Activated CD4-positive, alpha-beta T cell treated with anti-CD3 and anti-CD28 coated beads for 36 hours (primary cell): ENCODE measurements around the gene NAXD. TPM values are rescaled to one million over a fixed set of nuclear protein-coding genes. Genes with fewer than 3 reads are reported as not detected.
A peak's percentile ranks its signal among the peaks of the same experiment; 100 is the strongest.

Experiments
- ATAC-seq: fragments of 200-7000 bp; cut with Tn5 transposase; one replicate; pipeline ENCODE4 v1.10.0; 2021; ENCODE audit warnings: mild to moderate bottlenecking, moderate library complexity
- CTCF ChIA-PET: fragments of 350-600 bp; sonication (Branson Sonifier 250); formaldehyde crosslinking; loops from one replicate; lab custom pipeline; 2021; ENCODE audit warnings: antibody characterized with exemption; lab: Charles Lee
- POLR2A ChIA-PET: fragments of 350-600 bp; sonication (Branson Sonifier 250); formaldehyde crosslinking; loops from one replicate; lab custom pipeline; 2021; ENCODE audit warnings: antibody characterized with exemption, inconsistent platforms; lab: Charles Lee
- DNase-seq: peaks from one replicate; pipeline ENCODE4 v3.0.0-alpha.2; 2020
- H3K27ac Mint-ChIP-seq: one replicate; pipeline ENCODE4 v1.8.0; 2021; ENCODE audit warnings: mixed read lengths
- H3K27me3 Mint-ChIP-seq: one replicate; pipeline ENCODE4 v1.8.0; 2021; ENCODE audit warnings: mixed read lengths
- H3K36me3 Mint-ChIP-seq: one replicate; pipeline ENCODE4 v1.8.0; 2021; ENCODE audit warnings: low read depth, mixed read lengths
- H3K4me1 Mint-ChIP-seq: one replicate; pipeline ENCODE4 v1.8.0; 2021; ENCODE audit warnings: mixed read lengths
- H3K4me3 Mint-ChIP-seq: one replicate; pipeline ENCODE4 v1.8.0; 2021; ENCODE audit warnings: mild to moderate bottlenecking, moderate library complexity, mixed read lengths
- H3K9me3 Mint-ChIP-seq: one replicate; pipeline ENCODE4 v1.8.0; 2021; ENCODE audit warnings: low read depth, mixed read lengths
- intact Hi-C, 2 experiments: fragments of 100-400 bp; cut with DNase I in 1 of 2; cut with micrococcal nuclease in 1 of 2; formaldehyde crosslinking; loops; one replicate each; pipeline versions ENCODE4 v1.14.2 to v1.15.1; 2022 to 2024; cut with DNase I, micrococcal nuclease
- total RNA-seq, 2 experiments: library from RNA; stranded (reverse); gene quantifications; one replicate each; pipeline ENCODE4 v1.2.3, GENCODE V29; 2021

Gene NAXD
- total RNA-seq, 2 experiments from 2014 or later = 19.6 to 23.3 TPM

DNA sequence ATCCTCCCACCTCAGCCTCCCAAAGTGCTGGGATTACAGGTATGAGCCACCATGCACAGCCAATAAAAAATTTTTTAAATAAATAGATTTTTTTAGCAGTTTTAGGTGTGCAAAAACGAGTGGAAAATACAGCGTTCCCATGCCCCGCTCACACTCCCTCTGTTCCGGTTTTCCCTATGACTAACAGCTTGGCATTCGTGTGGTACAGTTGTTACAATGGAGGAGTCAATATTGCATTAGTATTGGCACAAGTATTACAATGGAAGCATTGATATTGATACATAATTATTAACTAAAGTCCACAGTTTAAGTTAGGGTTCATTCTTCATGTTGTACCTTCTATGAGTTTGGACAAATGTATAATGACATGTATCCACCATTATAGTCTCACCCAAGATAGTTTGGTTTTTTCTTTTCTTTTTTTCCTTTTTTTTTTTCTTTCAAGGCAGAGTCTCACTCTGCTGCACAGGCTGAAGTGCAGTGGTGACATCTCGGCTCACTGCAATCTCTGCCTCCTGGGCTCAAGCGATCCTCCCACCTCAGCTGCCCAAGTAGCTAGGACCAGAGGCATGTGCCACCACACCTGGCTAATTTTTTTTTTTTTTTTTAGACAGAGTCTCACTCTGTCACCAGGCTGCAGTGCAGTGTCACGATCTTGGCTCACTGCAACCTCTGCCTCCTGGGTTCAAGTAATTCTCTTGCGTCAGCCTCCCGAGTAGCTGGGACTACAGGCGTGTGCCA lies 38.4 kb upstream of the NAXD start:
- H3K27ac Mint-ChIP-seq = no peak overlapping the region
- H3K36me3 Mint-ChIP-seq = no peaks in the 10 kb centered on the region
- ATAC-seq (no peak), DNase-seq (no peak)
- intact Hi-C loops = no loop called here
- ChIA-PET POLR2A (no interaction called here), CTCF (no interaction called here)
- no peak overlapping the region for H3K4me3 Mint-ChIP-seq
- no peaks in the 10 kb centered on the region for H3K9me3 Mint-ChIP-seq
- H3K4me1 Mint-ChIP-seq = peaks cover 12% of the 10 kb centered on the region
- peaks cover 38% of the 10 kb centered on the region for H3K27me3 Mint-ChIP-seq

DNA sequence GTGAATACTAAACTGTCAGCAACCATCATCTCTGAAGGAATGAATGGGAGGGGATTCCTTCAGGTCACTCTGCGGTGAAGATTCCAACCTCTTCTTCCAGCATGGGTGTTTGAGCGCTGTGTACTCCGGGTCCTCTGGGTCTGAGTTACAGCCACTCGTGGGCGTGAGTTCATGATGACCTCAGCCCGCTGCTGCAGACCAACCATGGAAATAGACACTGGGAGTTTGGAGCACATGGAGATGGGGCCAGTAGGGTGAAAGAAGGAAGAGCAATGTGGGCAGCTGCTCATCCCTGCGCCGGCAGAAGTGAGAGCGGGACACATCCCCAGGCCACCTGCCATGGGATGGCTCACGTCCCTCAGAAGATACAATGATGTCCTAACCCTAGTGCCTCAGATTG lies 37.0 kb upstream of the NAXD start:
- no peak overlapping the region for H3K27ac Mint-ChIP-seq
- H3K9me3 Mint-ChIP-seq = no peaks in the 10 kb centered on the region
- ChIA-PET POLR2A (no interaction called here), CTCF (interaction anchor here (1.4 kb wide), 1 partner anchor 123 kb away, joined by 3 read pairs; no protein-coding TSS in a partner anchor)
- no peaks in the 10 kb centered on the region for H3K36me3 Mint-ChIP-seq
- no peak for DNase-seq
- no peak for ATAC-seq
- intact Hi-C loops = no loop called here
- no peak overlapping the region for H3K4me3 Mint-ChIP-seq
- H3K4me1 Mint-ChIP-seq = peaks cover 12% of the 10 kb centered on the region
- peaks cover 36% of the 10 kb centered on the region for H3K27me3 Mint-ChIP-seq

DNA sequence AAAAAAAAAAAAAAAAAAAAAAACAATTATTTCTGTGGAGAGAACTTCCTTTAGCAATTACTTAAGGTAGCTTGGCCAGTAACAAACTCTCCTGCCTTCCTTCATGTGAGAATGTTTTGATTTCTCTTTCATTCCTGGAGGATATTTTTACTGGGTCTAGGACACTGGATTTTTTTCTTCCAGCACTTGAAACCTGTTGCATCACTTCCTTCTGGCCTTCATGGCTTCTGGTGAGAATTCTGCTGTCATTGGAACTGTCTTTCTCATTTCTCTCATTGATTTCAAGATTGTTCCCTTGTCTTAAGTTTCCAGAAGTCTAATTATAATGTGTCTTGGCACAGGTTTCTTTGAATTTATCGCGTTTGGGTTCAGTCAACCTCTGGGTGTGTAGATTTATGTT lies 34.5 kb upstream of the NAXD start:
- peaks cover 19% of the 10 kb centered on the region for H3K27me3 Mint-ChIP-seq

DNA sequence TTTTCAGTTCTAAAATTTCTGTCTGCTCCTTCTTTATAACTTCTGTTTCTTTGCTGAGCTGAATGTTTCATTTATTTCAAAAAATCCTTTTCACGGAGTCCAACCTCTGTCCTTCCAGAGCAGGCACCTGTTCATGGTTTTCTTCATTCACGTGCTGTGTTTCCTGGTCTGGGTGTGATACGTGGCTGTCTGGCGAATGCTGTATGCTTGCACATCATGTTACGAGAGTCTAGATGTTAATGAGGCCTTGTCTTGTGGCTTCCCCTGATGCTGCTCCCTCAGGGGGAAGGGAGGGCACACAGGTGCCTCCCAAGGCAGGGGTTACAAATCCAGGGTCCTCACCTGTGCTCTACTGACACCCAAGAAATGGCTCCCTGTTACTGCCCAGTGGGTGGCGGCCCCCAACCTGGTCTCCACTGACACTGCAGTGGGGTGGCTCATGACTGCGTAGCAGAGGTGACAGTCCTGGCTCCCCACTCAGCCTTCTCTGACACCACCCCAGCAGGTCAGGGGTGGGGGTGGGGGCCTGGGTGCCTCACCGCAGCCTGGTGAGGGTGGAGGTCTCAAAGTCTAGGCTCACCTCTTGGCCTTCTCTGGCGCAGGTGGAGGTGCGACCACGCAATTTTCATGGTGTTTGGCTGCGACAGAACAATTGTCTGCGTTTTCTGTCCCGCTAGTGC lies 33.7 kb upstream of the NAXD start:
- intact Hi-C loops = no loop called here
- ChIA-PET POLR2A (no interaction called here), CTCF (interaction anchor here (1.2 kb wide), 1 partner anchor 126 kb away, joined by 3 read pairs; no protein-coding TSS in a partner anchor)
- no peak for DNase-seq
- Mint-ChIP-seq H3K4me1 (no peaks in the 10 kb centered on the region), H3K27ac (no peak overlapping the region), H3K9me3 (no peaks in the 10 kb centered on the region), H3K4me3 (no peak overlapping the region), H3K27me3 (peaks cover 14% of the 10 kb centered on the region), H3K36me3 (no peaks in the 10 kb centered on the region)
- ATAC-seq = no peak

More for the DNA sequence above, 34.5 kb upstream of the NAXD start:
- peaks cover 5% of the 10 kb centered on the region for H3K4me1 Mint-ChIP-seq
- DNase-seq (no peak), ATAC-seq (no peak)
- no peaks in the 10 kb centered on the region for H3K9me3 Mint-ChIP-seq
- intact Hi-C loops = no loop called here
- H3K4me3 Mint-ChIP-seq = no peak overlapping the region
- ChIA-PET POLR2A (no interaction called here), CTCF (no interaction called here)
- no peaks in the 10 kb centered on the region for H3K36me3 Mint-ChIP-seq
- no peak overlapping the region for H3K27ac Mint-ChIP-seq

DNA sequence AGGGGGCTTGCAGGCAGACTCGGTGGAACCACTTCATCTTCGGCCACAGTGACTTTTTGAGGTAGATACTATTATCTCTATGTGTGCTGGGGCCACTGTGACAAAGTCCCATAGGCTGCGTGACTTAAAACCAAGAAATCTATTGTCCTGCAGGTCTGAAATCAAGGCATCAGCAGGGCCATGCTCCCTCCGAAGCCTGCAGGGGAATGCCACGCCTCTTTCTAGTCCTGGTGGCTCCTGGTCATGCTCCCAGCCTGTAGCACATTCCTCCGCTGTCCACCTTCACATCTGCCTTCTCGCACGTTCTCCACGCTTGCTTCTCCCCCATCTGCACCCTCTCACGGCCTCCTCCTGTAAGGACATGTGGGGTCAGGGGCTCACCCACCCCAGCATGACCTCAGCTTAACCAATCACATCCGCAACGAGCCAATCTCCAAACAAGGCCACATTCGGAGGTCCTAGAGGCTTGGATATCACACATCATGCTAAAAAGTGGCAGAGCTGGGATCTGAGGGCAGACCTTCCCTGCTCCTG lies 32.9 kb upstream of the NAXD start:
- Mint-ChIP-seq H3K27ac (no peak overlapping the region), H3K4me3 (no peak overlapping the region), H3K4me1 (no peaks in the 10 kb centered on the region), H3K9me3 (no peaks in the 10 kb centered on the region), H3K27me3 (peaks cover 11% of the 10 kb centered on the region), H3K36me3 (no peaks in the 10 kb centered on the region)
- CTCF ChIA-PET = interaction anchor here (1.2 kb wide), 1 partner anchor 127 kb away, joined by 3 read pairs; no protein-coding TSS in a partner anchor
- ATAC-seq (no peak), DNase-seq (no peak)
- intact Hi-C loops = no loop called here
- POLR2A ChIA-PET = no interaction called here

DNA sequence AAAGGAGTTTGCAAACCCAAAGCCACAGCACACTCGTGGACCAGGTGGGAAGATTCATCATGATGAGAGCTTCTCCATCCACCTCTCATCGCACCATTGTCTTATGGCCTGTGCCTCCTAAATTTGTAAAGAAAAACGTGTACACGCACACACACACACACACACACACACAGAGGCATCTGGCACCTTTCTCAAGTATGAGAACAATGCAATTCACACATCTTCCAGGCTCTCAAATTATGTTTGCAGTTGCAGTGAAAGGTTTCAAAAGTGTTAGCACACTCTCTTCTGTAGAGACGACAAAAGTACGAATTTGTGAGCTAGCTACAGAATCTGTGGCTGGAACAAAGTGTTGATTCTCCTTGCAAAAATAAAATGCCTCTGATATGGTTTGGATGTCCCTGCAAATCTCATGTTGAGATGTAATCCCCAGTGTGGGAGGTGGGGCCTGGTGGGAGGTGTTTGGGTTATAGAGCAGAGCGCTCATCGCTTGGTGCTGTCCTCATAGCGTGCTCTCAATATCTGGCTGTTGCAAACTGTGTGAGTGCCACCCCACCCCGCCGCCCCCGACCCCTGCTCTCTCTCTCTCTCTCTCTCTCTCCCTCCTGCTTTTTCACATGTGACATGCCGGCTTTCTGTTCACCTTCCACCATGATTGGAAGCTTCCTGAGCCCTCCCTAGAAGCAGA lies 32.0 kb upstream of the NAXD start:
- POLR2A ChIA-PET = no interaction called here
- H3K27ac Mint-ChIP-seq = no peak overlapping the region
- intact Hi-C loops = no loop called here
- no peaks in the 10 kb centered on the region for H3K4me1 Mint-ChIP-seq
- CTCF ChIA-PET = interaction anchor here (1.2 kb wide), 1 partner anchor 128 kb away, joined by 3 read pairs; no protein-coding TSS in a partner anchor
- no peak for DNase-seq
- no peak for ATAC-seq
- no peaks in the 10 kb centered on the region for H3K36me3 Mint-ChIP-seq
- no peak overlapping the region for H3K4me3 Mint-ChIP-seq
- no peaks in the 10 kb centered on the region for H3K9me3 Mint-ChIP-seq
- peaks cover 9% of the 10 kb centered on the region for H3K27me3 Mint-ChIP-seq

DNA sequence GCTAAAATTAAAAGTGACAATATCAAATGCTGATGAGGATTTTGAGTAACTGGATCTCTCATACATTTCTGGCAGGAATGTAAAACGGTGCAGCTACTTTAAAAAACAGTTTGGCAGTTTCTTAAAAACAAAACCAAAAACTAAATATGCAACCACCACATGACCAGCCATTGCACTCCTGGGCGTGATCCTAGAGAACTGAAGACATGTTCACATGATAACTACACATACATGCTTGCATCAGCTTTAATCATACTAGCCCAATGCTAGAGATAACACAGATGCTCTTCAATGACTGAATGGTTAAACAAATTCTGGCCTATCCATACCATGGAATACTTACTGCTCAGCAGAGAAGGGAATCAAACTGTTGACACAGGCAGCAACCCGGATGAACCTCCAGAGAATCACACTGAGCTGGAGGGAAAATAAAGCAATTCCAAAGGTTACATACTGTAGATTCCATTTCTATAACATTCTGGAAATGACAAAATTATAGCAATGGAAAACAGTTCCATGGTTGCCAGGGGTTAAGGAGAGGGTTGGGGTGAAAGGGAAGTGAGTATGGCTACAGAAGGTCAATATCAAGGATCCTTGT lies 25.5 kb upstream of the NAXD start:
- CTCF ChIA-PET = no interaction called here
- H3K27ac Mint-ChIP-seq = no peak overlapping the region
- ATAC-seq = no peak

DNA sequence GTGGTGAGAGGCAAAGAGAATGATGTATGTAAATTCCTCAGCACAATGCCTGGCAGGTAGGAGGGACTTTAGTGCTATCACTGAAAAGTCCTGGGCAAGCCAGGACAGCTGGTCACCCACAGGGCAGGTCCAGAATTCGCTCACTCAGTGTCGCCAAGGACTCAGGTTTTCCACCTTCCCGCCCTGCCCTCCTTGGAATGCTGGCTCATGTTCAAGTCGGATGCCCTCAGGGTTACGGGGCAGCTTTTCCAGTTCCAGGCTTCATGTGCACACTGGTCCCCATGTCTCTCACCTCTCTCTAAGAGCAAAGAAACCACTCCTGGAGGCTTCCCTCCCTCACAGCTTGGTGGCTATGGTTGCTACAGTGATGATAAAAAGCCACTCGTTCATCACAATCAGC lies 24.8 kb upstream of the NAXD start:
- intact Hi-C loops = no loop called here
- POLR2A ChIA-PET = no interaction called here
- Mint-ChIP-seq H3K27me3 (peaks cover 1% of the 10 kb centered on the region), H3K9me3 (no peaks in the 10 kb centered on the region), H3K4me3 (no peak overlapping the region), H3K36me3 (no peaks in the 10 kb centered on the region), H3K4me1 (no peaks in the 10 kb centered on the region), H3K27ac (no peak overlapping the region)
- ATAC-seq (no peak), DNase-seq (no peak)
- CTCF ChIA-PET = no interaction called here

More for the DNA sequence above, 25.5 kb upstream of the NAXD start:
- H3K27me3 Mint-ChIP-seq = peaks cover 1% of the 10 kb centered on the region
- intact Hi-C loops = no loop called here
- no peaks in the 10 kb centered on the region for H3K36me3 Mint-ChIP-seq
- no peak for DNase-seq
- H3K4me1 Mint-ChIP-seq = no peaks in the 10 kb centered on the region
- H3K4me3 Mint-ChIP-seq = no peak overlapping the region
- no peaks in the 10 kb centered on the region for H3K9me3 Mint-ChIP-seq
- POLR2A ChIA-PET = no interaction called here

DNA sequence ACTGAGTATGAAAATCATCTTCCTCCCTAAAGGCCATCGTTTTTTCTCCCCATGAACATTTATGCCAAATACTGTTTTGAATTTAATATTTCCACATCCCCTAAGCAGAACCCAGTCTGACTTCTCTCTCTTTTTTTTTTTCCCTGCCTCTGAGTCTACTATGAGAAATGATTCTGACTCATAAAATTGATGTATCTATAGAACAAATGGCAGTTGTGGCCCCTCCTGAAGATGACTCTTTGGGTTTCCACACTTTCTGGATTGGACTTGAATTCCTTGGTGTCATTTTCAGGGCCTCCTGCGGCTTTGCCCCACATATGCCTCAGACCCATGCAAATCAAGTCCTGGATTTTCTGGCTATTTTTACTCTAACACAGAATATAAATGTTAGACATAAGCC lies 22.7 kb upstream of the NAXD start:
- H3K9me3 Mint-ChIP-seq = no peaks in the 10 kb centered on the region
- ATAC-seq = no peak
- peaks cover 1% of the 10 kb centered on the region for H3K27me3 Mint-ChIP-seq
- no peaks in the 10 kb centered on the region for H3K36me3 Mint-ChIP-seq
- intact Hi-C loops = loop anchor here (1.0 kb wide), 1 partner anchor 227 kb away; no protein-coding TSS in a partner anchor
- ChIA-PET CTCF (interaction anchor here (0.5 to 2.0 kb wide), 3 partner anchors 18 to 325 kb away, joined by 3 to 14 read pairs (median 3); no protein-coding TSS in a partner anchor), POLR2A (no interaction called here)
- no peaks in the 10 kb centered on the region for H3K4me1 Mint-ChIP-seq
- H3K27ac Mint-ChIP-seq = no peak overlapping the region
- H3K4me3 Mint-ChIP-seq = no peak overlapping the region
- no peak for DNase-seq

DNA sequence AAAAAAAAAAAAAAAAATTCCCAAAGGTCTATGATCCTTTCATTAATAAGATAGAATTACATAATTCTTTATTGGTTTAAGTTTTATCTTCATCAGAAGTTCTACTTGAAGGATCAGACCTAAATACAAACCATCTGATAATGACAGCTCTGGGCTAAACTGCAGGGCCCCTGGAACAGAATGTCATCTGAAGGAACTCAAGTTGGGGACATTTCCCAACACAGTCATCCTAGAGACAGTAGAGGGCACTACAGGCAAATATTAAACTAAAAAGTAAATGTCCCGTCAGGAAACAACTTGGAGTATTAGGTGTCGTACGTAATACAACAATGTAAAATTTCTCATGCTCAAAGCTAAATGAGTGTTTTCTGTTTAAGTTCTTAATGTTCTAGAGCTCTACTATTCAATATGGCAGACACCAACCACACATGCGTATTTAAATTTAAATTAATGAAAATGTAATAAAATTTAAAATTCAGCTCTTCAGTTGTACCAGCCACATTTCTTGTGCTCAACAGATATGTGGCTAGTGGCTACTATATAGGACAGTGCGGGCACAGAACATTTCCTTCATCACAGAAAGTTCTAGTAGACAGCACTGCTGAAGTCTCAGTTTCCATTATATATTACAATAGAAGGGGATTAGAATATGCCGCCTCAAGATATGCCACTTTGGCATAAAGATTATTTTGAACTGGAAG lies 21.8 kb upstream of the NAXD start:
- CTCF ChIA-PET = interaction anchor here (0.5 to 2.0 kb wide), 15 partner anchors 14 to 803 kb away, joined by 3 to 14 read pairs (median 3); partner anchors contain the start of gene RAB20
- H3K9me3 Mint-ChIP-seq = no peaks in the 10 kb centered on the region
- no peak overlapping the region for H3K27ac Mint-ChIP-seq
- no peak overlapping the region for H3K4me3 Mint-ChIP-seq
- POLR2A ChIA-PET = interaction anchor here (0.6 kb wide), 1 partner anchor 122 kb away, joined by 12 read pairs; no protein-coding TSS in a partner anchor
- H3K4me1 Mint-ChIP-seq = no peaks in the 10 kb centered on the region
- peak; percentile 76 for ATAC-seq
- H3K27me3 Mint-ChIP-seq = no peaks in the 10 kb centered on the region
- no peaks in the 10 kb centered on the region for H3K36me3 Mint-ChIP-seq
- intact Hi-C loops = loop anchor here (1.0 kb wide), 1 partner anchor 226 kb away; no protein-coding TSS in a partner anchor
- peak; percentile 23 for DNase-seq
